Neural cell (in vitro differentiated cells): Measurements from ENCODE around the gene ZHX3. TPM values are rescaled to one million over a fixed set of nuclear protein-coding genes. Genes with fewer than 3 reads are reported as not detected.

Experiments used
- H2AFZ ChIP-seq: fragments of 200-600, 300-800 bp; sonication (generic), shearing (Covaris generic); 2 replicates; pipeline ENCODE4 v1.6.0; 2014; ENCODE audit warnings: low read depth, mild to moderate bottlenecking, antibody characterized with exemption, low read length, moderate library complexity
- H3F3A ChIP-seq: fragments of 200-600 bp; shearing (Covaris generic); 2 replicates; pipeline ENCODE4 v1.6.1; 2016; ENCODE audit warnings: mild to moderate bottlenecking, moderate library complexity, mixed read lengths, antibody characterized with exemption, low read length; ENCODE audit not compliant: insufficient read depth, poor library complexity, severe bottlenecking
- H3K27ac ChIP-seq: fragments of 200-600, 300-800 bp; sonication (generic), shearing (Covaris generic); 2 replicates; pipeline ENCODE4 v1.5.1; 2014; ENCODE audit warnings: mild to moderate bottlenecking, low read length, moderate library complexity
- H3K27me3 ChIP-seq: fragments of 300-800, 200-600 bp; sonication (generic), shearing (Covaris generic); 2 replicates; pipeline ENCODE4 v1.6.0; 2014; ENCODE audit warnings: mild to moderate bottlenecking, low read depth, low read length, moderate library complexity; ENCODE audit not compliant: insufficient read depth
- H3K36me3 ChIP-seq: fragments of 300-800, 200-600 bp; sonication (generic), shearing (Covaris generic); 2 replicates; pipeline ENCODE4 v1.5.1; 2014; ENCODE audit warnings: mild to moderate bottlenecking, antibody characterized with exemption, low read length, moderate library complexity; ENCODE audit not compliant: insufficient read depth
- H3K4me2 ChIP-seq: fragments of 300-800, 200-600 bp; sonication (generic), shearing (Covaris generic); 2 replicates; pipeline ENCODE4 v1.6.0; 2014; ENCODE audit warnings: mild to moderate bottlenecking, low read length
- H3K4me3 ChIP-seq: fragments of 300-800, 200-600 bp; sonication (generic), shearing (Covaris generic); 2 replicates; pipeline ENCODE4 v1.5.1; 2014; ENCODE audit warnings: mild to moderate bottlenecking, low read length, moderate library complexity
- H3K79me2 ChIP-seq: fragments of 200-600 bp; shearing (Covaris generic); replicated peaks from 2 replicates; pipeline ENCODE4 v1.6.0; 2014; ENCODE audit warnings: mild to moderate bottlenecking, low read length, moderate library complexity; ENCODE audit not compliant: insufficient read depth
- H3K9ac ChIP-seq: fragments of 300-800, 200-600 bp; sonication (generic), shearing (Covaris generic); 2 replicates; pipeline ENCODE4 v1.6.1; 2016; ENCODE audit warnings: mild to moderate bottlenecking, low read length, mixed read lengths
- H3K9me2 ChIP-seq: fragments of 200-600 bp; shearing (Covaris generic); 2 replicates; pipeline ENCODE4 v1.6.1; 2016; ENCODE audit warnings: mild to moderate bottlenecking, low read length, mixed read lengths; ENCODE audit not compliant: insufficient read depth
- H3K9me3 ChIP-seq: fragments of 200-600, 300-800 bp; sonication (generic), shearing (Covaris generic); 2 replicates; pipeline ENCODE4 v1.6.1; 2016; ENCODE audit warnings: mild to moderate bottlenecking, mixed run types, low read length, moderate library complexity, mixed read lengths
- H4K20me1 ChIP-seq: fragments of 200-600 bp; shearing (Covaris generic); 2 replicates; pipeline ENCODE4 v1.6.1; 2016; ENCODE audit warnings: mild to moderate bottlenecking, mixed run types; ENCODE audit not compliant: insufficient read depth
- EP300 ChIP-seq: fragments of 450-650 bp; conservative IDR thresholded peaks from 2 replicates; pipeline ENCODE4 v1.6.1; 2014; ENCODE audit warnings: antibody characterized with exemption, mild to moderate bottlenecking, moderate library complexity; ENCODE audit not compliant: poor library complexity, severe bottlenecking
- EZH2 ChIP-seq: fragments of 200-600, 300-800 bp; shearing (Covaris generic), sonication (generic); IDR thresholded peaks from 2 replicates; pipeline ENCODE4 v1.6.1; 2014; ENCODE audit warnings: antibody characterized with exemption, low read length, borderline replicate concordance, mild to moderate bottlenecking; ENCODE audit not compliant: insufficient read depth, poor library complexity, severe bottlenecking
- MXI1 ChIP-seq: fragments of 450-650 bp; conservative IDR thresholded peaks from 2 replicates; pipeline ENCODE4 v1.6.1; 2014; ENCODE audit warnings: antibody characterized with exemption, mild to moderate bottlenecking; ENCODE audit not compliant: poor library complexity, severe bottlenecking
- POLR2AphosphoS5 ChIP-seq: IDR thresholded peaks from 2 replicates; pipeline ENCODE4 v1.6.1; 2012
- RAD21 ChIP-seq: fragments of 450-650 bp; conservative IDR thresholded peaks from 2 replicates; pipeline ENCODE4 v1.6.1; 2014; ENCODE audit warnings: antibody characterized with exemption, mild to moderate bottlenecking, moderate library complexity
- REST ChIP-seq: IDR thresholded peaks from 2 replicates; pipeline ENCODE4 v1.6.1; 2012; ENCODE audit warnings: borderline replicate concordance
- SMC3 ChIP-seq: fragments of 450-650 bp; conservative IDR thresholded peaks from 2 replicates; pipeline ENCODE4 v1.6.1; 2014; ENCODE audit warnings: antibody characterized with exemption, mild to moderate bottlenecking, moderate library complexity; ENCODE audit not compliant: poor library complexity
- TAF1 ChIP-seq: IDR thresholded peaks from 2 replicates; pipeline ENCODE4 v1.6.1; 2012; ENCODE audit warnings: low read depth
- polyA plus RNA-seq: library from polyadenylated mRNA; depleted of rRNA; stranded (reverse); fragments of >200 nt; gene quantifications from 2 replicates; pipeline ENCODE4 v1.2.3, GENCODE V29; 2014
- TF ChIP-seq, protein P1 (sequence below): fragments of 450-650 bp; IDR thresholded peaks from 2 replicates; pipeline ENCODE4 v1.5.1; 2014; ENCODE audit warnings: antibody characterized with exemption, mild to moderate bottlenecking, moderate library complexity; ENCODE audit not compliant: poor library complexity, severe bottlenecking

Gene ZHX3
- polyA plus RNA-seq, 1 donor from 2014 or later: 10.3 TPM

- TF ChIP-seq POLR2AphosphoS5 (no peak), TAF1 (no peak)
- H3K9me2 ChIP-seq: no peaks in the 10 kb centered on the region
These were observed 125.7 kb downstream of the ZHX3 start for GRCh38 chr20:41191562-41192500.

GRCh38 chr20:41187668-41188067 lies 129.9 kb downstream of the ZHX3 start:
- no peaks in the 10 kb centered on the region for H4K20me1 ChIP-seq
- H3K4me2 ChIP-seq: no peak overlapping the region
- H2AFZ ChIP-seq: no peak overlapping the region
- H3K36me3 ChIP-seq: peaks cover 4% of the 10 kb centered on the region
- H3K27me3 ChIP-seq: no peaks in the 10 kb centered on the region
- H3K27ac ChIP-seq: no peak overlapping the region
- no peak overlapping the region for H3K4me3 ChIP-seq
- no peaks in the 10 kb centered on the region for H3F3A ChIP-seq
- H3K9me3 ChIP-seq: peaks cover 10% of the 10 kb centered on the region
- no peak for TF ChIP-seq MXI1
- no peak for TF ChIP-seq TAF1
- no peak for TF ChIP-seq EP300
- no peak for TF ChIP-seq RAD21
- no peak for TF ChIP-seq SMC3
- no peak for TF ChIP-seq POLR2AphosphoS5
- no peak for TF ChIP-seq EZH2
- no peak for TF ChIP-seq REST
- TF ChIP-seq, protein P1, sequence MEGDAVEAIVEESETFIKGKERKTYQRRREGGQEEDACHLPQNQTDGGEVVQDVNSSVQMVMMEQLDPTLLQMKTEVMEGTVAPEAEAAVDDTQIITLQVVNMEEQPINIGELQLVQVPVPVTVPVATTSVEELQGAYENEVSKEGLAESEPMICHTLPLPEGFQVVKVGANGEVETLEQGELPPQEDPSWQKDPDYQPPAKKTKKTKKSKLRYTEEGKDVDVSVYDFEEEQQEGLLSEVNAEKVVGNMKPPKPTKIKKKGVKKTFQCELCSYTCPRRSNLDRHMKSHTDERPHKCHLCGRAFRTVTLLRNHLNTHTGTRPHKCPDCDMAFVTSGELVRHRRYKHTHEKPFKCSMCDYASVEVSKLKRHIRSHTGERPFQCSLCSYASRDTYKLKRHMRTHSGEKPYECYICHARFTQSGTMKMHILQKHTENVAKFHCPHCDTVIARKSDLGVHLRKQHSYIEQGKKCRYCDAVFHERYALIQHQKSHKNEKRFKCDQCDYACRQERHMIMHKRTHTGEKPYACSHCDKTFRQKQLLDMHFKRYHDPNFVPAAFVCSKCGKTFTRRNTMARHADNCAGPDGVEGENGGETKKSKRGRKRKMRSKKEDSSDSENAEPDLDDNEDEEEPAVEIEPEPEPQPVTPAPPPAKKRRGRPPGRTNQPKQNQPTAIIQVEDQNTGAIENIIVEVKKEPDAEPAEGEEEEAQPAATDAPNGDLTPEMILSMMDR: no peak
- H3K9me2 ChIP-seq: no peaks in the 10 kb centered on the region
- no peaks in the 10 kb centered on the region for H3K79me2 ChIP-seq
- no peak overlapping the region for H3K9ac ChIP-seq

More at GRCh38 chr20:41191562-41192500, 125.7 kb downstream of the ZHX3 start:
- Histone ChIP-seq H3K9me3 (peaks cover 10% of the 10 kb centered on the region), H3K9ac (no peak overlapping the region), H3K4me3 (no peak overlapping the region), H3K79me2 (no peaks in the 10 kb centered on the region), H4K20me1 (no peaks in the 10 kb centered on the region), H3K36me3 (peaks cover 7% of the 10 kb centered on the region), H3K4me2 (no peak overlapping the region), H2AFZ (no peak overlapping the region), H3K27ac (no peak overlapping the region), H3F3A (no peaks in the 10 kb centered on the region), H3K27me3 (no peaks in the 10 kb centered on the region)
